H1 (cell line): Measurements from ENCODE around the gene KIF3B.

Experiments
- CREB1 ChIP-seq: IDR thresholded peaks from 2 replicates; pipeline ENCODE4 v1.6.1; 2012; ENCODE audit warnings: inconsistent platforms
- EGR1 ChIP-seq: IDR thresholded peaks from 2 replicates; pipeline ENCODE4 v1.6.1; 2011; ENCODE audit warnings: low read depth, low read length, borderline replicate concordance
- RBBP5 ChIP-seq: IDR thresholded peaks from 2 replicates; pipeline ENCODE4 v1.7.1; 2012; ENCODE audit warnings: low read depth, mild to moderate bottlenecking, inconsistent platforms, low read length, moderate library complexity, borderline replicate concordance
- RFX5 ChIP-seq: IDR thresholded peaks from 2 replicates; pipeline ENCODE4 v1.6.1; 2011; ENCODE audit warnings: low read depth, low read length, improper control_type of control experiment, borderline replicate concordance
- TAF1 ChIP-seq: IDR thresholded peaks from 2 replicates; pipeline ENCODE4 v1.6.1; 2011; ENCODE audit warnings: mild to moderate bottlenecking, low read depth, low read length

DNA sequence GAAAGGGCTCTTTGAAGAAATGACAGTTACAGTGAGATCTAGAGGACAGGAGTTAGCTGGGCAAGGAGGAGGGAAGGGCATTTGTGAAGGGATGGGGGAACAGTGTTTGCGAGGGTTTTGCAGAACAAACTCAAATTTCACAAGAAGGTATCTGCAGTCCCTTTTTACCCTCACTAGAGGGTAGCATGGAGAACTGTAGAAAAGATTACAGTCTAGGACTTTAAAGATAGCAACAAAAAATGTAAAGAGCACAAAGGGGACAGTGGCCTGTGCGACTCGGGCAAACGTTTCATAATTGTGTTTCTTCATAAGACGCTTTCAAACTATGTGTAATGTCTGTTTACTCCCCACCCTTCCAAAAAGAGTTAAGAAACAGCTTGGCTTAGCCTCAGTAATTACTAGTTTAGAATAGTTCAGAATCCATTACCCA, 59.5 kb downstream of the KIF3B start:
- no peak for TF ChIP-seq RFX5
- no peak for TF ChIP-seq CREB1
- TF ChIP-seq RBBP5, result no peak
- TF ChIP-seq EGR1, result no peak
- no peak for TF ChIP-seq TAF1
